Rectal smooth muscle tissue (tissue), 1 donor: ENCODE data around the gene ZNF804A.

Experiments used
- H3K27ac ChIP-seq: one replicate; pipeline ENCODE4 v1.7.0; 2013; ENCODE audit warnings: low read depth, low read length, inconsistent platforms
- H3K27me3 ChIP-seq: one replicate; pipeline ENCODE4 v1.7.0; 2013; ENCODE audit warnings: low read length; ENCODE audit not compliant: control insufficient read depth, insufficient read depth
- H3K36me3 ChIP-seq: one replicate; pipeline ENCODE4 v1.7.0; 2013; ENCODE audit warnings: low read length; ENCODE audit not compliant: control insufficient read depth, insufficient read depth
- H3K4me1 ChIP-seq: one replicate; pipeline ENCODE4 v1.7.0; 2013; ENCODE audit warnings: low read length; ENCODE audit not compliant: control insufficient read depth, insufficient read depth
- H3K4me3 ChIP-seq: one replicate; pipeline ENCODE4 v1.7.0; 2013; ENCODE audit warnings: low read length
- H3K9ac ChIP-seq: one replicate; pipeline ENCODE4 v1.7.0; 2013; ENCODE audit warnings: low read length

ZNF804A gene

GRCh38 chr2:184579226-184579625 lies 19.1 kb upstream of the ZNF804A start:
- no peaks in the 10 kb centered on the region for H3K36me3 ChIP-seq

GRCh38 chr2:184581391-184581790 lies 16.9 kb upstream of the ZNF804A start:
- H3K27me3 ChIP-seq, result no peaks in the 10 kb centered on the region
- no peak overlapping the region for H3K4me3 ChIP-seq
- H3K9ac ChIP-seq, result no peak overlapping the region

More at GRCh38 chr2:184579226-184579625, 19.1 kb upstream of the ZNF804A start:
- Histone ChIP-seq H3K4me3 (no peak overlapping the region), H3K27me3 (no peaks in the 10 kb centered on the region), H3K27ac (no peak overlapping the region), H3K9ac (no peak overlapping the region), H3K4me1 (no peaks in the 10 kb centered on the region)

GRCh38 chr2:184589261-184589660 lies 9.1 kb upstream of the ZNF804A start:
- Histone ChIP-seq H3K4me3 (no peak overlapping the region), H3K27me3 (no peaks in the 10 kb centered on the region), H3K27ac (no peak overlapping the region), H3K36me3 (no peaks in the 10 kb centered on the region), H3K9ac (no peak overlapping the region), H3K4me1 (no peaks in the 10 kb centered on the region)

More at GRCh38 chr2:184581391-184581790, 16.9 kb upstream of the ZNF804A start:
- H3K36me3 ChIP-seq, result no peaks in the 10 kb centered on the region
- H3K27ac ChIP-seq, result no peak overlapping the region
- no peaks in the 10 kb centered on the region for H3K4me1 ChIP-seq

GRCh38 chr2:184596819-184597411 lies 1.4 kb upstream of the ZNF804A start:
- Histone ChIP-seq H3K27ac (no peak overlapping the region), H3K9ac (no peak overlapping the region), H3K4me3 (peak overlapping the region; percentile 35), H3K4me1 (peaks cover 3% of the 10 kb centered on the region), H3K27me3 (no peaks in the 10 kb centered on the region), H3K36me3 (no peaks in the 10 kb centered on the region)

GRCh38 chr2:184597571-184597991 lies 748 bp upstream of the ZNF804A start:
- Histone ChIP-seq H3K36me3 (no peaks in the 10 kb centered on the region), H3K9ac (no peak overlapping the region), H3K4me3 (peak overlapping the region; percentile 35), H3K27me3 (no peaks in the 10 kb centered on the region), H3K4me1 (peaks cover 3% of the 10 kb centered on the region), H3K27ac (no peak overlapping the region)

GRCh38 chr2:184598002-184598315 lies 370 bp upstream of the ZNF804A start:
- H3K27ac ChIP-seq, result no peak overlapping the region

GRCh38 chr2:184599054-184599871 lies 934 bp downstream of the ZNF804A start:
- Histone ChIP-seq H3K9ac (no peak overlapping the region), H3K27ac (no peak overlapping the region), H3K4me1 (peaks cover 3% of the 10 kb centered on the region), H3K36me3 (no peaks in the 10 kb centered on the region), H3K4me3 (peak overlapping the region; percentile 35), H3K27me3 (no peaks in the 10 kb centered on the region)

More at GRCh38 chr2:184598002-184598315, 370 bp upstream of the ZNF804A start:
- Histone ChIP-seq H3K36me3 (no peaks in the 10 kb centered on the region), H3K4me3 (peak overlapping the region; percentile 35), H3K9ac (no peak overlapping the region), H3K4me1 (peaks cover 3% of the 10 kb centered on the region), H3K27me3 (no peaks in the 10 kb centered on the region)

- H3K36me3 ChIP-seq, result no peaks in the 10 kb centered on the region
- H3K27ac ChIP-seq, result no peak overlapping the region
- no peak overlapping the region for H3K4me3 ChIP-seq
- no peaks in the 10 kb centered on the region for H3K27me3 ChIP-seq
- no peak overlapping the region for H3K9ac ChIP-seq
- peaks cover 3% of the 10 kb centered on the region for H3K4me1 ChIP-seq
These were observed 1.5 kb downstream of the ZNF804A start for GRCh38 chr2:184599872-184600222.

GRCh38 chr2:184602734-184603133 lies 4.4 kb downstream of the ZNF804A start:
- no peak overlapping the region for H3K9ac ChIP-seq

GRCh38 chr2:184610891-184611290 lies 12.6 kb downstream of the ZNF804A start:
- Histone ChIP-seq H3K9ac (no peak overlapping the region), H3K4me3 (no peak overlapping the region)

More at GRCh38 chr2:184602734-184603133, 4.4 kb downstream of the ZNF804A start:
- Histone ChIP-seq H3K4me3 (no peak overlapping the region), H3K27ac (no peak overlapping the region), H3K4me1 (peaks cover 3% of the 10 kb centered on the region), H3K27me3 (no peaks in the 10 kb centered on the region), H3K36me3 (no peaks in the 10 kb centered on the region)

GRCh38 chr2:184611361-184612085 lies 13.2 kb downstream of the ZNF804A start:
- no peaks in the 10 kb centered on the region for H3K4me1 ChIP-seq
- H3K9ac ChIP-seq, result no peak overlapping the region
- H3K4me3 ChIP-seq, result no peak overlapping the region
- H3K27me3 ChIP-seq, result no peaks in the 10 kb centered on the region
- no peak overlapping the region for H3K27ac ChIP-seq
- H3K36me3 ChIP-seq, result no peaks in the 10 kb centered on the region

More at GRCh38 chr2:184610891-184611290, 12.6 kb downstream of the ZNF804A start:
- Histone ChIP-seq H3K4me1 (no peaks in the 10 kb centered on the region), H3K27me3 (no peaks in the 10 kb centered on the region), H3K36me3 (no peaks in the 10 kb centered on the region), H3K27ac (no peak overlapping the region)

GRCh38 chr2:184620367-184620766 lies 22.0 kb downstream of the ZNF804A start:
- H3K36me3 ChIP-seq, result no peaks in the 10 kb centered on the region
- no peak overlapping the region for H3K9ac ChIP-seq
- H3K4me3 ChIP-seq, result no peak overlapping the region
- H3K27me3 ChIP-seq, result no peaks in the 10 kb centered on the region
- H3K27ac ChIP-seq, result no peak overlapping the region
- H3K4me1 ChIP-seq, result no peaks in the 10 kb centered on the region
